Tibial artery (tissue), 4 donors: ENCODE measurements around the gene ITGB3.

Experiments
- DNase-seq, 2 donors: peaks; one replicate each; pipeline ENCODE4 v3.0.0-alpha.2; 2019
- H3K27ac ChIP-seq, 2 donors: fragments of 200-600 bp; sonication (generic) in 1 of 2; 1 replicate in 1 of 2; 2 replicates in 1 of 2; pipeline ENCODE4 v1.5.1; 2018 to 2019; ENCODE audit warnings: mild to moderate bottlenecking in 1 of 2
- H3K27me3 ChIP-seq, 2 donors: fragments of 200-600 bp; sonication (generic) in 1 of 2; one replicate each; pipeline versions ENCODE4 v1.5.1 to v1.6.0; 2016 to 2019
- H3K36me3 ChIP-seq, 3 donors: fragments of 200-600 bp; sonication (generic) in 2 of 3; one replicate each; pipeline ENCODE4 v1.5.1; 2016 to 2019; ENCODE audit warnings: mild to moderate bottlenecking in 2 of 3
- H3K4me1 ChIP-seq, 4 donors: fragments of 200-600 bp; sonication (generic) in 2 of 4; 1 replicate in 3 of 4; 2 replicates in 1 of 4; pipeline ENCODE4 v1.5.1; 2016 to 2019
- H3K4me3 ChIP-seq, 2 donors: fragments of 200-600 bp; sonication (generic) in 1 of 2; 1 replicate in 1 of 2; 2 replicates in 1 of 2; pipeline ENCODE4 v1.5.1; 2018 to 2019; ENCODE audit warnings: mild to moderate bottlenecking in 2 of 2
- H3K9me3 ChIP-seq, 3 donors: fragments of 200-600 bp; sonication (generic) in 1 of 3; one replicate each; pipeline ENCODE4 v1.5.1; 2016 to 2019
- CTCF ChIP-seq, 2 experiments: fragments of 200-600 bp in 1 of 2; fragments of 450-650 bp in 1 of 2; IDR thresholded peaks; one replicate each; pipeline ENCODE4 v1.5.1; 2017 to 2019; ENCODE audit warnings: antibody characterized with exemption in 2 of 2, mild to moderate bottlenecking in 1 of 2, moderate library complexity in 1 of 2
- intact Hi-C: fragments of 100-400 bp; cut with DNase I; formaldehyde crosslinking; loops from one replicate; pipeline ENCODE4 v1.15.0; 2023; ENCODE audit warnings: low total_unique reads

ITGB3 gene

GRCh38 chr17:47301161-47301560 is 47.5 kb downstream of the ITGB3 start:
- Histone ChIP-seq H3K36me3 (peaks cover 31 to 59% (median 44%) of the 10 kb centered on the region in 3 donors), H3K4me3 (no peak overlapping the region), H3K27me3 (no peaks in the 10 kb centered on the region), H3K9me3 (no peaks in the 10 kb centered on the region), H3K4me1 (peaks cover 3 to 54% (median 29%) of the 10 kb centered on the region in 4 donors), H3K27ac (no peak overlapping the region)
- DNase-seq = no peak
- no peak for TF ChIP-seq CTCF (IDR thresholded peaks at IDR 0.05)
- intact Hi-C loops = no loop called here

- H3K36me3 ChIP-seq = peaks cover 31 to 59% (median 44%) of the 10 kb centered on the region in 3 donors
These were observed 48.2 kb downstream of the ITGB3 start for GRCh38 chr17:47301831-47302230.

GRCh38 chr17:47304186-47304585 is 50.6 kb downstream of the ITGB3 start:
- Histone ChIP-seq H3K27ac (peak overlapping the region; percentile 69 to 81), H3K9me3 (no peaks in the 10 kb centered on the region), H3K27me3 (no peaks in the 10 kb centered on the region), H3K4me1 (peaks cover 3 to 31% (median 20%) of the 10 kb centered on the region in 4 donors), H3K4me3 (no peak overlapping the region), H3K36me3 (peaks cover 38 to 62% (median 59%) of the 10 kb centered on the region in 3 donors)
- DNase-seq = no peak
- TF ChIP-seq CTCF (IDR thresholded peaks at IDR 0.05) = no peak
- intact Hi-C loops = no loop called here

More at GRCh38 chr17:47301831-47302230, 48.2 kb downstream of the ITGB3 start:
- intact Hi-C loops = no loop called here
- Histone ChIP-seq H3K4me3 (no peak overlapping the region), H3K4me1 (peaks cover 3 to 54% (median 28%) of the 10 kb centered on the region in 4 donors), H3K27me3 (no peaks in the 10 kb centered on the region), H3K27ac (no peak overlapping the region), H3K9me3 (no peaks in the 10 kb centered on the region)
- no peak for TF ChIP-seq CTCF (IDR thresholded peaks at IDR 0.05)
- DNase-seq = no peak

GRCh38 chr17:47305302-47305923 is 51.8 kb downstream of the ITGB3 start:
- no peaks in the 10 kb centered on the region for H3K27me3 ChIP-seq
- DNase-seq = no peak
- intact Hi-C loops = no loop called here
- peak overlapping the region; percentile 69 to 81 for H3K27ac ChIP-seq
- no peak overlapping the region for H3K4me3 ChIP-seq
- no peaks in the 10 kb centered on the region for H3K9me3 ChIP-seq
- TF ChIP-seq CTCF (IDR thresholded peaks at IDR 0.05) = no peak
- peaks cover 40 to 64% (median 53%) of the 10 kb centered on the region in 3 donors for H3K36me3 ChIP-seq
- peaks cover 3 to 25% (median 18%) of the 10 kb centered on the region in 4 donors for H3K4me1 ChIP-seq

- H3K36me3 ChIP-seq = peaks cover 23 to 32% (median 23%) of the 10 kb centered on the region in 3 donors
- no peaks in the 10 kb centered on the region for H3K9me3 ChIP-seq
- intact Hi-C loops = loop anchor here (5.0 kb wide), 1 partner anchor 38 kb away; no protein-coding TSS in a partner anchor
- peaks cover 0 to 36% (median 17%) of the 10 kb centered on the region in 4 donors for H3K4me1 ChIP-seq
- no peak for DNase-seq
- no peak for TF ChIP-seq CTCF (IDR thresholded peaks at IDR 0.05)
- peak overlapping the region; percentile 23 to 81 for H3K27ac ChIP-seq
- no peaks in the 10 kb centered on the region for H3K27me3 ChIP-seq
- no peak overlapping the region for H3K4me3 ChIP-seq
These were observed 56.6 kb downstream of the ITGB3 start for GRCh38 chr17:47310186-47310733.
